Measurements from ENCODE around the gene CACNB1. TPM values are rescaled to one million over a fixed set of nuclear protein-coding genes. Genes with fewer than 3 reads are reported as not detected.

CACNB1 gene
- total and polyA plus RNA-seq, 2 of the 13 experiments (the other 11 are each of a cell fraction or from before 2014, with no cell fraction given), result 0.75 to 1.5 TPM

- TF ChIP-seq ZNF296 (CRISPR knock-in tag; conservative IDR thresholded peaks at IDR 0.05) (no peak), ZNF282 (IDR thresholded peaks at IDR 0.05; ENCODE audit: partially characterized antibody) (no peak), FIP1L1 (IDR thresholded peaks at IDR 0.05; ENCODE audit: borderline replicate concordance, insufficient read depth, low read depth, low read length) (no peak), ZNF709 (CRISPR knock-in tag; IDR thresholded peaks at IDR 0.05) (no peak), TMF1 (CRISPR knock-in tag; IDR thresholded peaks at IDR 0.05; ENCODE audit: low read depth) (no peak), ELF3 (CRISPR knock-in tag; IDR thresholded peaks at IDR 0.05) (peak; percentile 12; the same call in 1 of the 2 replicates), ZFP1 (CRISPR knock-in tag; IDR thresholded peaks at IDR 0.05) (no peak), TCF7 (IDR thresholded peaks at IDR 0.05; ENCODE audit: low read depth) (no peak), ZNF678 (CRISPR knock-in tag; IDR thresholded peaks at IDR 0.05) (no peak), ZNF577 (CRISPR knock-in tag; IDR thresholded peaks at IDR 0.05; ENCODE audit: borderline replicate concordance, low read depth) (no peak), ZNF484 (CRISPR knock-in tag; IDR thresholded peaks at IDR 0.05; ENCODE audit: borderline replicate concordance, low read depth) (no peak), ZNF362 (CRISPR knock-in tag; IDR thresholded peaks at IDR 0.05; ENCODE audit: borderline replicate concordance) (0 out of 2 replicates have a peak, but pooled peaks have one; percentile 24), KAT8 (CRISPR knock-in tag; IDR thresholded peaks at IDR 0.05) (0 out of 2 replicates have a peak, but pooled peaks have one; percentile 30), TOPORS (CRISPR knock-in tag; IDR thresholded peaks at IDR 0.05) (no peak), ZFY (CRISPR knock-in tag; IDR thresholded peaks at IDR 0.05) (0 out of 2 replicates have a peak, but pooled peaks have one; percentile 19), ZNF263 (CRISPR knock-in tag; IDR thresholded peaks at IDR 0.05) (no peak), ZNF160 (CRISPR knock-in tag; IDR thresholded peaks at IDR 0.05) (no peak), FOSL2 (CRISPR knock-in tag; IDR thresholded peaks at IDR 0.05) (peak; percentile 14; the same call in 1 of the 2 replicates), IRF2 (CRISPR knock-in tag; IDR thresholded peaks at IDR 0.05) (peak; percentile 69; the same call in 1 of the 2 replicates)
- TF ChIP-seq, protein P1, sequence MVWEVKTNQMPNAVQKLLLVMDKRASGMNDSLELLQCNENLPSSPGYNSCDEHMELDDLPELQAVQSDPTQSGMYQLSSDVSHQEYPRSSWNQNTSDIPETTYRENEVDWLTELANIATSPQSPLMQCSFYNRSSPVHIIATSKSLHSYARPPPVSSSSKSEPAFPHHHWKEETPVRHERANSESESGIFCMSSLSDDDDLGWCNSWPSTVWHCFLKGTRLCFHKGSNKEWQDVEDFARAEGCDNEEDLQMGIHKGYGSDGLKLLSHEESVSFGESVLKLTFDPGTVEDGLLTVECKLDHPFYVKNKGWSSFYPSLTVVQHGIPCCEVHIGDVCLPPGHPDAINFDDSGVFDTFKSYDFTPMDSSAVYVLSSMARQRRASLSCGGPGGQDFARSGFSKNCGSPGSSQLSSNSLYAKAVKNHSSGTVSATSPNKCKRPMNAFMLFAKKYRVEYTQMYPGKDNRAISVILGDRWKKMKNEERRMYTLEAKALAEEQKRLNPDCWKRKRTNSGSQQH (CRISPR knock-in tag; IDR thresholded peaks at IDR 0.05; ENCODE audit: low read depth), result no peak
- TF ChIP-seq, protein P2, sequence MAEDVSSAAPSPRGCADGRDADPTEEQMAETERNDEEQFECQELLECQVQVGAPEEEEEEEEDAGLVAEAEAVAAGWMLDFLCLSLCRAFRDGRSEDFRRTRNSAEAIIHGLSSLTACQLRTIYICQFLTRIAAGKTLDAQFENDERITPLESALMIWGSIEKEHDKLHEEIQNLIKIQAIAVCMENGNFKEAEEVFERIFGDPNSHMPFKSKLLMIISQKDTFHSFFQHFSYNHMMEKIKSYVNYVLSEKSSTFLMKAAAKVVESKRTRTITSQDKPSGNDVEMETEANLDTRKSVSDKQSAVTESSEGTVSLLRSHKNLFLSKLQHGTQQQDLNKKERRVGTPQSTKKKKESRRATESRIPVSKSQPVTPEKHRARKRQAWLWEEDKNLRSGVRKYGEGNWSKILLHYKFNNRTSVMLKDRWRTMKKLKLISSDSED (CRISPR knock-in tag; IDR thresholded peaks at IDR 0.05), result no peak
Observed at GRCh38 chr17:39244600-39245570, 47.4 kb upstream of the CACNB1 start (continued).
